Measurements from ENCODE around the gene MBD4. TPM values are rescaled to one million over a fixed set of nuclear protein-coding genes. Genes with fewer than 3 reads are reported as not detected.

MBD4 gene
- polyA plus RNA-seq, 2 of the 4 experiments (the other 2 are of a cell fraction) = 32.7 to 49.7 TPM

DNA sequence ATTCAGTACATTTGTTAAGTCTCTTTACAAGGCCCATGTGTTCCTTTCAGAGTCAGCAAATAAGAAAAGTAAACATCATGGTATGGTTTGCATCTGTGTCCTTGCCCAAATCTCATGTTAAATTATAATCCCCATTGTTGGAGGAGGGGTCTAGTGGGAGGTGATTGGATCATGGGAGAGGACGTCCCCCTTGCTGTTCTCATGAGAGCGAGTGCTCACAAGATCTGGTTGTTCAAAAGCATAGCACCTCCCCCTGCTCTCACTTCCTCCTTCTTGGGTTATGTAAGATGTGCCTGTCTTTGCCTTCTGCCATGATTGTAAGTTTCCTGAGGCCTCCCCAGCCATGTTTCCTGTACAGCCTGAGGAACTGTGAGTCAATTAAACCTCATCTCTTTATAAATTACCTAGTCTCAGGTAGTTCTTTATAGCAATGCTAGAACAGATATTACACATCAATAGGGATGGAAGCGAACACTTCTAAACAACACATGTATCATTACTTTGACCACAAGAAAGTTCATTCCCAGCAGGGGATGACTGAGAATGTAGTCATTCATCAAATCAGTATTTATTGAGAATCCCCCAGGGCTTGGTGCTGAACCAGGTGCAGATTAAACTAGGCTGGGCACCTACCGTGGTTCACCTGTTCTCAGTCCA is 15.4 kb downstream of the MBD4 start:
- TF ChIP-seq PHF8 (IDR thresholded peaks at IDR 0.05; ENCODE audit: borderline replicate concordance, low read depth) (no peak), EP300 (IDR thresholded peaks at IDR 0.05) (no peak), REST (IDR thresholded peaks at IDR 0.05) (no peak), HOXB13 (CRISPR knock-in tag; IDR thresholded peaks at IDR 0.05; ENCODE audit: low read depth) (no peak), MAZ (IDR thresholded peaks at IDR 0.05; ENCODE audit: borderline replicate concordance, low read depth, low read length) (no peak), TFCP2L1 (CRISPR knock-in tag; IDR thresholded peaks at IDR 0.05) (no peak), RFX5 (IDR thresholded peaks at IDR 0.05) (no peak), MYC (IDR thresholded peaks at IDR 0.05; ENCODE audit: borderline replicate concordance, low read length) (no peak), POLR2AphosphoS2 (conservative IDR thresholded peaks at IDR 0.05; ENCODE audit: low read length) (no peak), HMGXB4 (CRISPR knock-in tag; IDR thresholded peaks at IDR 0.05; ENCODE audit: borderline replicate concordance) (no peak), RAD21 (conservative IDR thresholded peaks at IDR 0.05 in 1 of 2, IDR thresholded peaks at IDR 0.05 in 1 of 2) (no peak), FOXS1 (CRISPR knock-in tag; IDR thresholded peaks at IDR 0.05) (no peak), KDM5A (IDR thresholded peaks at IDR 0.05) (no peak), GATA3 (IDR thresholded peaks at IDR 0.05; ENCODE audit: borderline replicate concordance) (no peak)
- TF ChIP-seq, protein P1, sequence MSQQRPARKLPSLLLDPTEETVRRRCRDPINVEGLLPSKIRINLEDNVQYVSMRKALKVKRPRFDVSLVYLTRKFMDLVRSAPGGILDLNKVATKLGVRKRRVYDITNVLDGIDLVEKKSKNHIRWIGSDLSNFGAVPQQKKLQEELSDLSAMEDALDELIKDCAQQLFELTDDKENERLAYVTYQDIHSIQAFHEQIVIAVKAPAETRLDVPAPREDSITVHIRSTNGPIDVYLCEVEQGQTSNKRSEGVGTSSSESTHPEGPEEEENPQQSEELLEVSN (IDR thresholded peaks at IDR 0.05; ENCODE audit: borderline replicate concordance, low read depth) = no peak
- TF ChIP-seq, protein P2, sequence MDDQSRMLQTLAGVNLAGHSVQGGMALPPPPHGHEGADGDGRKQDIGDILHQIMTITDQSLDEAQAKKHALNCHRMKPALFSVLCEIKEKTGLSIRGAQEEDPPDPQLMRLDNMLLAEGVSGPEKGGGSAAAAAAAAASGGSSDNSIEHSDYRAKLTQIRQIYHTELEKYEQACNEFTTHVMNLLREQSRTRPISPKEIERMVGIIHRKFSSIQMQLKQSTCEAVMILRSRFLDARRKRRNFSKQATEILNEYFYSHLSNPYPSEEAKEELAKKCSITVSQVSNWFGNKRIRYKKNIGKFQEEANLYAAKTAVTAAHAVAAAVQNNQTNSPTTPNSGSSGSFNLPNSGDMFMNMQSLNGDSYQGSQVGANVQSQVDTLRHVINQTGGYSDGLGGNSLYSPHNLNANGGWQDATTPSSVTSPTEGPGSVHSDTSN (IDR thresholded peaks at IDR 0.05) = no peak
- TF ChIP-seq, protein P3, sequence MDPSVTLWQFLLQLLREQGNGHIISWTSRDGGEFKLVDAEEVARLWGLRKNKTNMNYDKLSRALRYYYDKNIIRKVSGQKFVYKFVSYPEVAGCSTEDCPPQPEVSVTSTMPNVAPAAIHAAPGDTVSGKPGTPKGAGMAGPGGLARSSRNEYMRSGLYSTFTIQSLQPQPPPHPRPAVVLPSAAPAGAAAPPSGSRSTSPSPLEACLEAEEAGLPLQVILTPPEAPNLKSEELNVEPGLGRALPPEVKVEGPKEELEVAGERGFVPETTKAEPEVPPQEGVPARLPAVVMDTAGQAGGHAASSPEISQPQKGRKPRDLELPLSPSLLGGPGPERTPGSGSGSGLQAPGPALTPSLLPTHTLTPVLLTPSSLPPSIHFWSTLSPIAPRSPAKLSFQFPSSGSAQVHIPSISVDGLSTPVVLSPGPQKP (IDR thresholded peaks at IDR 0.05; ENCODE audit: low read depth, low read length) = no peak
- TF ChIP-seq, protein P4, sequence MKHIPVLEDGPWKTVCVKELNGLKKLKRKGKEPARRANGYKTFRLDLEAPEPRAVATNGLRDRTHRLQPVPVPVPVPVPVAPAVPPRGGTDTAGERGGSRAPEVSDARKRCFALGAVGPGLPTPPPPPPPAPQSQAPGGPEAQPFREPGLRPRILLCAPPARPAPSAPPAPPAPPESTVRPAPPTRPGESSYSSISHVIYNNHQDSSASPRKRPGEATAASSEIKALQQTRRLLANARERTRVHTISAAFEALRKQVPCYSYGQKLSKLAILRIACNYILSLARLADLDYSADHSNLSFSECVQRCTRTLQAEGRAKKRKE (CRISPR knock-in tag; IDR thresholded peaks at IDR 0.05; ENCODE audit: low read depth) = no peak
- TF ChIP-seq, protein P5, sequence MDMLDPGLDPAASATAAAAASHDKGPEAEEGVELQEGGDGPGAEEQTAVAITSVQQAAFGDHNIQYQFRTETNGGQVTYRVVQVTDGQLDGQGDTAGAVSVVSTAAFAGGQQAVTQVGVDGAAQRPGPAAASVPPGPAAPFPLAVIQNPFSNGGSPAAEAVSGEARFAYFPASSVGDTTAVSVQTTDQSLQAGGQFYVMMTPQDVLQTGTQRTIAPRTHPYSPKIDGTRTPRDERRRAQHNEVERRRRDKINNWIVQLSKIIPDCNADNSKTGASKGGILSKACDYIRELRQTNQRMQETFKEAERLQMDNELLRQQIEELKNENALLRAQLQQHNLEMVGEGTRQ (IDR thresholded peaks at IDR 0.05) = no peak
- H3K9me3 ChIP-seq = no peaks in the 10 kb centered on the region
- H3K4me3 ChIP-seq = no peak overlapping the region
- WGBS (ENCODE audit: missing lambda C conversion rate) = 76% methylated on average over 4 of the region's 4 CpGs
- POLR2A ChIA-PET = no interaction called here
- peak overlapping the region; percentile 37; the same call in 1 of the 3 replicates for H3K4me2 ChIP-seq
- DNase-seq (ENCODE audit: low read depth in 1 of 2, low spot score in 1 of 2) = peak in 1 of 2 experiments; percentile 71
- CTCF ChIA-PET = interaction anchor here (1.2 kb wide), 1 partner anchor 41 kb away, joined by 8 read pairs; no protein-coding TSS in a partner anchor
- peak in 1 of 2 experiments; percentile 13; a peak in 1 of 6 replicates for ATAC-seq
- H3K4me1 ChIP-seq = peaks cover 28% of the 10 kb centered on the region
- peak overlapping the region; percentile 67 to 76 for H3K27ac ChIP-seq
- no peak for FAIRE-seq

Measured in A549 (cell line).